Middle frontal gyrus (tissue), 1 donor: ENCODE measurements around the gene SNX1.
A peak's percentile ranks its signal among the peaks of the same experiment; 100 is the strongest.
"Not testable (repeated sequence)": the region's sequence is repeated elsewhere in the genome, so short reads cannot be mapped to it uniquely, and the experiment has no call there.

Experiments
- DNase-seq: peaks from one replicate; pipeline ENCODE4 v3.0.0-alpha.2; 2015; ENCODE audit warnings: low spot score; ENCODE audit errors: extremely low spot score

SNX1 gene

DNA sequence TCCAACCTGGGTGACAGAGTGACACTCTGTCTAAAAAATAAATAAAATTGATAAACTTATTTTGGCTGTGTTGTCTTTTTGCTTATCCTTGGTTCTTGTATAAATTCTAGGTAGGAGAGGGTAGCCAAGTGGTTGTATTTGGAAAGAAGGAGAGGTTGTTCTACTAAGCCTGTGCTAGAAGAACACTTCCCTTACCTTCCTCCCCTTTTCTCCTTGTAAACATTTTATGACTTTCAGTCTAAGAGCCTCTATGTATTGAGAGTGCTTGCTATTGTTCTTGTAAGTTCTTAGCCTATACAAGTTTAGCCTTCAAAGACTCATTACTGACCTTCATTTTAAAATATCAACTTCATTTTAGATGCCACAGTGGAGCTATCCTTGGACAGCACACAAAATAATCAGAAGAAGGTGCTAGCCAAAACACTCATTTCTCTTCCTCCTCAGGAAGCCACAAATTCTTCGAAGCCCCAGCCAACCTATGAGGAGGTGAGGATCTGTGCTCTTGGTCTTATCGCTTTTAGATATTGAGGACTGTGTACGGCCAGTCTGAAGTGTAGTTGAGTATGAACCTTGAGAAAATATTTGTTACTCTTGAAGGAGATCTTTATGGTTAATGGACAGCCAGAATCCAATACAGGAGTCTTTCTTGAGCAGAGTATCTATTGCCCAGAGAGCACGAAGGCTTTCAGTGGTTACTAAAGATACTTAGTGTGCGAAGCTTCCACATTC is 22.1 kb downstream of the SNX1 start:
- no peak for DNase-seq

DNA sequence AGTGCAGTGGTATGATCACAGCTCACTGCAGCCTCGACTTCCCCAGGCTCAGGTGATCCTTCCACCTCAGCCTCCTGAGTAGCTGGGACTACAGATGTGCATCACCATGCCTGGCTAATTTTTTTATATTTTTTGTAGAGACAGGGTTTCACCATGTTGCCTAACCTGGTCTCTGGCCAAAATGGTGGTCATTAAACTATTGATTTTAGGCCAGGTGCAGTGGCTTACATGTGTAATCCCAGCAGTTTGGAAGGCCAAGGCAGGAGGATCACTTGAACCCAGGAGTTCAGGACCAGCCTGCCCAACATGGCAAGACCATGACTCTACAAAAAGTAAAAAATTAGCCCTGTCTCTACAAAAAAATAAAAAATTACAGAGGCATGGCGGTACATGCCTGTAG is 24.5 kb downstream of the SNX1 start:
- not testable (repeated sequence) for DNase-seq

DNA sequence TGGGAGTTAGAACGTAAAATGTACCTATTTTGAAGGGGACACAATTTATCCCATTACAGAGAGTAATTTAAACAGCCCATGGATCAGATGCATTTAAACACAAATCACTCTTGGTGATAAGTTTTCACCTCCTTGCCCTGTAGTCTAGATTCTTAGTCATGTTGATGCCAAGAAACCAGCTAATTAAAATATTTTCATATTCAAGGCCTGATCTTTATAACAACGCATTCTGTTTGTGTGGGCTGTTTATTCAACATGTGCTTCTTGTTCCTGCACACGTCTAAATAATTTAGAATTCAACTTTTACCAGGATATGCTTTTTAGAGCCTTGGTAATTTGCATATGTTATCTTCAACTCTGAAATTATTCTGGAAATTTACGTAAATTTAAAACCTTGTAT is 25.8 kb downstream of the SNX1 start:
- DNase-seq: no peak

DNA sequence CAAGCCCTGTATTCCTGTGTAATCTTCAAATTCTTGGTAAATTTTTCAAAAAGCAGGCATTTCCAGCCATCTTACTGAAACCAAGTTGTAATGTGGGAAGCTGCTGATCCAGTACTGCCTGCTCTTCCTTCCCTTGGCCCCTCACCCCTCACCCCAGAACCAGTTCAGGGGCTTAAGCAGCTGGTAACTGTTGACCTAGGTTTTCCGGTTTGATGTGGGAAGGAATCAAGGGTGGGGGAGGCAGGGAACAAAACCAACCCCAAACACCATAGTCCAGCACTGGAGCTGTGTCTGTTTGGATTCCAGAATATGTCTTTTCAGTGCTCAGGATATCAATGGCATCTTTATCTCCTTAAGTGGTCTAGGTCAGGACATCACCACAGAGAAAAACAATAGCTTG is 26.7 kb downstream of the SNX1 start:
- no peak for DNase-seq

DNA sequence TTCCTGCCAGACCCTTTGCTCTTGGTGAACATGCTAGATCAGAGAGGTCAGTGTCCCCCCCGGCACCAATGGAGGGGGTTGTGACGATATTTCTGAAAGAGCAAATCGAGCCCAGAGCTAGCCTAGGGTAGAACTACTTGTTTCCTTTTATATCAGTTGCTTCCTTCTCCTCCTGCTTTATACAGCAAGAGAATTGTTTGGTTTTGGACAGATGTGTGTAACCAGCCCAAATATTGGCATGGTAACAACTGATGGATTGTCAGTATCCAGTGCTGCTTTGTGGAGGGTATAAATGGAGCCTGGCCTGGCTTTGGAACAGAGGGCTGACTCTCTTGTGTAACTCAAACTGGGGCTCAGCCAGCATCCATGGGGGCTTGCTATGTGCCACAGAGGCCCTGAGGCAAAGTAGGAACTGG is 27.2 kb downstream of the SNX1 start:
- DNase-seq: peak; percentile 79

DNA sequence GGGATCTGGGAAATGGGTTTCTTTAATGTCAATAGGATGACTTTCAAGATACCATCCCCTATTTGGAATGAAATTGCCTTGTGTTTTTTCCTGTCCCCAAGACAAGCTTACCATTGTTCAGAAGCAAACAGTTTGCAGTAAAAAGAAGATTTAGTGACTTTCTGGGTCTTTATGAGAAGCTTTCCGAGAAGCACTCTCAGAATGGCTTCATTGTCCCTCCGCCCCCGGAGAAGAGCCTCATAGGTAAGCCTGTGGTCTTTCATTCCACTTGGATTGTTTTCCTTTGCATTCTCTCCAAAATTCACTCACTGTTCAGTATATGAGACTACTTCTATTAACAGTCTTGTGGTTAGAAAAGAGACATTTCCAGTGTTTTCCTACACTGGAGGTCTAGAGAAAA is 30.2 kb downstream of the SNX1 start:
- no peak for DNase-seq

DNA sequence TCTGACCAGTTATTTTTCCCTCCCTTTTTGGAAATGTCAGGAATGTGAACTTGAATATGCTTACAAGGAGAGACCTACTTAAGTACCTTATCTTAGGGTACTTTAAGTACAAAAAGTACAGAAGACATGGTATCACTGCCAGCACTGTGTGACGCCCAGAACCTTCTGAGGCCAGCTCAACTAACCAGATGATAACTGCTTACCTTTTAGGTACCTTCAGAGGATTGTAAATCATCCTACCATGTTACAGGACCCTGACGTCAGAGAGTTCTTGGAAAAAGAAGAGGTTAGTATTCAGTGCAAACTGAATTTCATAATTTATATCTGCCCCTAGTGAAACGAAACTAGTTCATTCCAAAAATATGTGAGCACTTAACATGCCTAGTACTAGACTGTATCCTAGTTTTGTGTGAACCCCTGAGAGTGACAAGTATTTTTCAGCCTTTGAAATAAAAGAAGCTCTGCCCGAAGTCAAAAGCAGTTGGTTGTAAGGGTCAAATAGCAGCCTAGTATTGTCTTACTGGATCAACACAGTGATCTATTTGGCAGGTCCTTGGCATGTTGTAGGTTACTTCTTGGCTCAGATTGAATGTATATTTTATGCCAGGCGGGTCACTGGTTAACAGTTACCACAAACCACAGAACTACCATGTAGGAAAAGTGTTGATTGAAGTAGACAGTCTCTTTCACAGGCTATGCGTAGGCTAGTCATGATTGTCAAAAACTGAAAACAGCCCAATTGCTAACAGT is 31.9 kb downstream of the SNX1 start:
- no peak for DNase-seq

DNA sequence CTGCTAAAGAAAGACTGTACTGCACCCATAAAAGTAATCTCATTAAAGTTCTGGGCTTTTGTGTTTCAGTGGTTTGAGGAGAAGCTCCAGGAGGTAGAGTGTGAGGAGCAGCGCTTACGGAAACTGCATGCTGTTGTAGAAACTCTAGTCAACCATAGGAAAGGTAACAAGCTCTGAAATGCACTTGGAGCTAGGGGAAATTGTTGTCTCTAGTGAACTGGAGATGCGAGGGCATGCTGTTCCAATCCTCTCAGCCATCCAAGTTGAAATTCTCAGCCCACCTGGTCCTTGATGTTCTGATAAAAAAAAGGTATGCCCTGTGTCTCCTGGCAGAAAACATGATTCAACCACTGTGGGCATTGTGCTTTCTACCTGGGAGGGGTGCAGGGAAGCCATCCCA is 34.4 kb downstream of the SNX1 start:
- DNase-seq: no peak

DNA sequence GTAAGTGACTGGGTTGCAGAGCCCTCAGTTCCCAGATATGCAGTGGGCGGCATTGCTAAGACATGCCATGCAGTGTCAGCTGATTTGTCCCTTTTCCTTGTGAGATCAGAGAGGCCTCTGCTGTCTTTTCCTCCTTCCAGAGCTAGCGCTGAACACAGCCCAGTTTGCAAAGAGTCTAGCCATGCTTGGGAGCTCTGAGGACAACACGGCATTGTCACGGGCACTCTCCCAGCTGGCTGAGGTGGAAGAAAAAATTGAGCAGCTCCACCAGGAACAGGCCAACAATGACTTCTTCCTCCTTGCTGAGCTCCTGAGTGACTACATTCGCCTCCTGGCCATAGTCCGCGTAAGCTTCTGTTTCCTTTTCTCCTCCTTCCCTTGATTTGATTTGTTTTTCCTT is 35.8 kb downstream of the SNX1 start:
- no peak for DNase-seq

DNA sequence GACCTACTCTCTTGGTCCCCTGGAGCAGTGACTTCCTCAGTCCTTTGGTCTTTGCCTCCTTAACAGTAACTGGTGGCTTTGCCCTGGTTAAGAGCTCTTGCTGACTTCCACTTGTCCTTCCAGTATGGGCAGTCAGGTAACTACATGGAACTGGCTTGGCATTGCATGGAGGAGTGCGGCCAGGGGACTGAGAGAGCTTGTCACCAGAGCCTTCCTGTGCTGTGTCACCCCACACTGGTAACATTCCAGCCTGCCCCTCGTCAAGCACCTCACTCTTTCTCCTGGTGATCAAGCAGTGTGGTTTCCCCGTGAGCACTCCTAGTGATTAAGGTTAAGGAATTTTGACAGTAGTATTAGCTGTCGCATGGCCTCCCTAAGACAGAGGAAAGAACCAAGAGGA is 36.4 kb downstream of the SNX1 start:
- DNase-seq: no peak

DNA sequence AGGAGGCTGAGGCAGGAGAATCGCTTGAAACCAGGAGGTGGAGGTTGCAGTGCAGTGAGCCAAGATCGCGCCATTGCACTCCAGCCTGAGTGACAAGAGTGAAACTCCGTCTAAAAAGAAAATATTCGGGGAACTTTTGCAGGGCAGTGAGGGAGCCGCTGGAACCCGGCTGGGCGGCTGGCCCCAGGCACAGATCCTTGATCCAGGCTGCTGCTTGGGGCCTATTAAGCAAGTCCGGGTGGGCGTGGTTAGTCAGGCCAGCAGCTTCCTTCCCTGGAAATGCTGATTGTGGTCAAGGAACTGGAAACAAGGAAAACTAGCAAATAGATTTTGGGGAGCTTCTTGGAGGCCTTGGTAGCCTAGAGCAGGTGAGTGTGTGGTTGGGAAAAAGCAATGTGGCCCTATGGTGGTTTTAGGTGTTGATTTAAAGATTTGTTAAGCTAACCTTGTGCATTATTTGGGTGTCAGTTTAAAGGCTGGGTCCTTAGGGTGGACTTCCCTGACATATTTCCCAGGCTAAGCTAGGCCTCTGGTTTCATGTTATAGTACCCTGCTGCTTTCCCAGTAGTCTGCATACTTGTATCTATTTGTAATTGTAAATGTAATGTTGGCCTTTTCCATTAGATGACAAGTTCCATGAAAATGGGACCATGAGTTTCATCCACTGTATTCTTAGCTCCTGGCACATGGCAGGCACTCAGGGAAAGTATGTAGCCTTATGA is 38.0 kb downstream of the SNX1 start:
- no peak for DNase-seq

DNA sequence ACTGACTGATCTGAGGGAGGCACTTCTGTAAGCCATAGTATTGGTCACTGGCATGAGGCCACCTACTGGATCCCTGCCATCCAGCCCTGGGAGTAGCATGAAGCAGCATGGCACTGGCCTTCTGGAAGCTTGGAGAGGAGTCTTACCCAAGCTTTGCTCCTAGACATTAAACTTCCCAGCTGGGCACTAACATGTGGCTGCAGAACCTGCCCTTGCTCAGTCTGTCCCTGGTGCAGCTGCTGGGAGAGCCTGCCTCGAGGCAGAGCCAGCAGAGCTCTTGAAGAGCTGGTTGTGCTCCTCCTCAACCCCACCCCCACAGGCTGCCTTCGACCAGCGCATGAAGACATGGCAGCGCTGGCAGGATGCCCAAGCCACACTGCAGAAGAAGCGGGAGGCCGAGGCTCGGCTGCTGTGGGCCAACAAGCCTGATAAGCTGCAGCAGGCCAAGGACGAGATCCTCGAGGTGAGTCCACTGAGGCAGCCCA is 38.6 kb downstream of the SNX1 start:
- DNase-seq: peak; percentile 37

DNA sequence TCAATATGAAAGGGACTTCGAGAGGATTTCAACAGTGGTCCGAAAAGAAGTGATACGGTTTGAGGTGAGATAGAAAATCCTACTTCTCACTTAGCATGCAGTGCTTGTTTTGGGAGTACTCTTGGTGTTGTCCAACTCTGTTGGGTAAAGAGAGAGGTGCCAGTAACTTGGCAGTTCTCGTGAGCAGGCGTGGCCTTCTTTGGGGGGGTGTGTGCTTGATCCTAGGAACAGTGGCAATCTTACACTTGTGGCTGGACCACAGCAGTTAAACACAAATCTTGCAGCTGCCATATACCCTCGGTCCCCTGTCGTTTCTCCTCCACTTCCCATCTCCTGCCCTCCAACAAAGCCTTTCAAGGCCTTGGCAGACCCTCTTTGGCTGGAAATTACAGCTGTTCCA is 40.6 kb downstream of the SNX1 start:
- no peak for DNase-seq

DNA sequence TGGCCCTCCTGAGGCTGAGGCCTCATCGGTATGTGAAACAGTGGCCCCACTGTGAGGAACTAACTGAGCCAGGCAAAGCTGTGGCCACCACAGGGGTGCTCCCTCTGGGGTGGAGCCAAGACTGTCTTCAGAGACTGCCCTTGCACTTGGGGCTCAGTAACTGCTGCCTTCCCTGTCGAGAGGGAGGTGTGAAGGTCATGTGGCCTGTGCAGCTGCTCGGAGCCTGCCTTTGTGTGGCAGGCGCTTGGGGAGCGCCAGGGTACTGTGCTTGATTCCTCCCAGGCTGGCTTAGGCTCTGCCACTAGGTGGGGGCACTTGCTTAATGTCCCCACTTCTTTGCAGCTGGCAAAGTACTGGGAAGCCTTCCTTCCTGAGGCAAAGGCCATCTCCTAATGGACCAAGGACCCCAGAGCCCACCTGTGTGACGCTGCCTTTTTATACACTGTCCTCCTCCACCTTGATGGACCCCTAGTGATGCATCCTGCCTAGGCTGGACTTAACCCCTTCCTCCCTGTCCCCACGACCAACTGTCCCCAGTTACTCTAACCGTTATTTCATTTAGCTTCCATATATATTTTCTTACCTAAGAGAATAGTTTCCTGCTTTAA is 41.5 kb downstream of the SNX1 start:
- no peak for DNase-seq

DNA sequence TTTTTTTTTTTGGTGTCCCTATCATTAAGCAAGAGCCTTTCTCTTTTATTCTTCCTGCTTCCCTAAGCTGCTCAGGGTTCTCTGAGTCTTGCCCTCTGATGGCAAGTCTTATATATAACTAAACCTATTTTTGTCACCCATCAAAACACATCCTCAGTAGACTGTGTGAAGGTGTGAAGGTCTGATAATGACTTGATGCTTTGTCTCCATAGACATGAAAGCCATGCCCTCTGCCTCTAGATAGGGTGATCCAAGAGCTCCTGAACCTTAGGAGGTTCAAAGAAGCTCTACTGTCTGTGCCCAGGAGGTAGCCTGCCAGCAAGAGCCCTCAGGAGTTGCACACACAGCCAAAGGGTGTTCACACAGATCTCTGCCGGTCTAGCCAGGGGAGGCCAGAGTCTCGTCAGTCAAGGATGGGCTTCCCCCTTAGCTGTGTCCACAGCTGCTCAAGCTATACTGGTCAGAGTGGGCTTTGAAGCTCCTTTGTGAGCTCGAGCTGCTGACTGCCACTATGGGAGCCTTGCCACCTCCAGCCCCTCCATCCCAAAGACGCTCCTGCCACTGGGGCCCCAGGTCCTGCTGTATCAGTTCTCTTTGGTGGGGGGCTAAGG is 42.7 kb downstream of the SNX1 start:
- DNase-seq: no peak

DNA sequence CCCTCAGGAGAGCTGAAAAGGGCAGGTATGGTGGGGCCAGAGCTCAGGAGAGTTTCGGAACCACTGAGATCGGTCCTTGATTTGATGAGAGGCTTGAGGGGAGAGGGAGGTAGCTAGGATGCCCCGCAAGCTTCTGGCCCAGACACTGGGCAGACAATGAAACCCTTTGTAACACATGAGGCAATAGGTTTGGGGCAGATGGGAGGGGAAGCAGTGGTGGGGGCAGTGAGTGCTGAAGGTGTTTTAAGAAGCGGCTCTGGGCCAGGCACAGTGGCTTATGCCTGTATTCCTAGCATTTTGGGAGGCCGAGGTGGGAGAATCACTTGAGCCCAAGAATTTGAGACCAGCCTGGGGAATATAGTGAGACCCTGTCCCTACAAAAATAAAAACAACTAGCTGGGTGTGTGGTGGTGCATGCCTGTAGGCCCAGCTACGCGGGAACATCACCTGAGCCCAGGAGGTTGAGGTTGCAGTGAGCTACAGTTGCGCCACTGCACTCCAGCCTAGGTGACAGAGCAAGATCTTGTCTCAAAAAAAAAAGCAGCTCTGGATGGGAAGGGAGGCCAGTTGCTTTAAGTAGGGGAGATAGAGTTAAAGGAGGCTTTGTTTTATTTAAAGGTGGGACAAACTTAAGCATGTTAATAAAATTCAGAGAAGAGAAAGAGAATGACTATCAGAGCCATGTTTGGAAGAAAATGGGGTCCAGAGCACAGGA is 46.2 kb downstream of the SNX1 start:
- DNase-seq: no peak

DNA sequence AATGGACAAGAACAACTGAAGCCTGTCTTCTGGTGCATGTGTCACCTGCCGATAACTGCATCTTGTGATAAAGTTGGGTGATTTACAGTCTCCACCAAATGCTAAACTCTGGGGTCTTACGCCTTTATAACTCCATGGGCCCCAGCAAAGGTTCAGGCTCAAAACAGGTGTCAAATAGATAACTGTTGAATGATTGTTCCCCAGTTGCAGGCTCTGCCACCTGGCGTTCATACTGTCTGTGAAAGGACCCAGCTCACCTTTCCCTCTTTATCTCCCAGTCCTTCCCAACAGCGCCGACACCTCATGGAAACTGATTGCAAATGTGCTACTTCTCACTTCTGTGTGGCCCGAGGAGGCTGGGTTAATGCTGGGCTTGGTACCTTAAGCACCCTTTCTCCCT is 47.5 kb downstream of the SNX1 start:
- no peak for DNase-seq

DNA sequence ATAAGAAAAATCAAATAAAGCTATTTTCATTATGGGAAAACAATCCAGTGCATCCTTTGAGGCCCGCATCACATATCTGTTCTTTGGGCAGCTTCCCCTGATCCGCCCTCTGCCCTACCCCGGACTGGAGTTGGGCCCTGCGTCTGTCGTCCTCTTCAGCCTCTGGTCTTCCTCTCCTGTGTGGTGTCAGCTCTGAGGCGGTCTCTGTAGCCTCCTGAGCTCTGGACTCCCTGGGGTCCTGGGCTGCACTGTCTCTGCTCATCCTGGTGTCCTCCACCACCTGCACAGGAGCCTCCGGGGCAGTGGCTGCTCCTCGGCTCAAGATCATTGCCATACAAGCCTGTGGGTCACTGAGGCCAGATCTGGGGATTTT is 48.4 kb downstream of the SNX1 start:
- DNase-seq: no peak

DNA sequence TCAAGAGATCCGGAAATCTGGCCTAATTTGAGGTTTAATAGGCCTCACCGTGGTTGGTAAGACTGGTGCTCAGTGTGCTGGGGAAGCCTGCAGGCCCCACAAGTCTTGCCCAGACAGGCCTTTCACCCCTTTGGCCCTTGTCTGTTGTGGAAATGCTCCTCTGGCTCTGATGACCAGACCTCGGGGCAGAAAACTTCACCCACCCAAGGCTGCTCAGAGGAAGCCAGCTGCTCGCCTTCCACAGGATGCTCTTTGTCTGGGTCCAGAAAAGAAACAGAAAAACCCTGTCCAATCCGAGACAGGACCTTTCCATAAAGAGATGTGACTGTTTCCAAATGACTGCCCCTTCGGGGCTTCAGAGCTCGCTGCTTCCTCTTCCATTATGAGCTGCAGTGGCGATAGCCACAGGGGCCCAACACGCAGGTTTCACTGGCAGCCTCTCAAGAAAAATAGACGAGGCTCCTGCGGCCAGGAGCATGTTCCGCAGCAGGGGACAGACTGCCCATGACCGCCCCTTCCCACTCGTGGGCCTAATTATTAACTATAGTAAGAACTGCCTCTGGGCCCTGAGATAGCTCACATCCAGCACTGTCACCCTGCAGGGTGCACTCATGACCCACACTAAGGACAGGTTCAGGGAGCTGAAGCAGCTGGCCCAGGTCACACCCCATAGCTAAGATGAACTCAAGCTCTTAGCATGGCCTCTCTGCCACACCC is 48.9 kb downstream of the SNX1 start:
- no peak for DNase-seq

DNA sequence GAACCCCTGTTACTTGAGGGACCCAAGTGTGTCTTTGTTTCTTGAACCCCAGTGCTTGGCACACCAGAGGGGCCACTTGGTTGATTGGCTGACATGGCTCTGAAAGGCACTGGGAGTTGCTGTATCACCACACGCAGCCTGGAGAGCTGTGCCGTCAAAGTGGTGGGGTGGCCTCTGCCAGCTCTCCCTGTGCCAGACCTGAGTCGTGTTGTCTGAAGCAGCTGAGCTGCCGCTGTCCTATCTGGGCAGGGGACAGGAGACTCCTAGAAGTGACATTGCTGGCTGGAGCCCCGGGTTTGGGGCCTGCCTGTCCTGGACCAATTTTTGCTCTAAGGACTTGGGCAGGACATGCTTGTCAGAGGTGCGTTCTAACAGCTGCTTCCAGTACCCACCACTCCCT is 50.3 kb downstream of the SNX1 start:
- DNase-seq: no peak
